GM21825 (cell line): ENCODE data around the gene NXF1.

Experiments
- ATAC-seq: cut with Tn5 transposase; IDR thresholded peaks from one replicate; pipeline ENCODE4 v1.9.1; 2021; ENCODE audit warnings: mild to moderate bottlenecking, moderate library complexity; ENCODE audit not compliant: unreplicated experiment

The NXF1 gene

DNA sequence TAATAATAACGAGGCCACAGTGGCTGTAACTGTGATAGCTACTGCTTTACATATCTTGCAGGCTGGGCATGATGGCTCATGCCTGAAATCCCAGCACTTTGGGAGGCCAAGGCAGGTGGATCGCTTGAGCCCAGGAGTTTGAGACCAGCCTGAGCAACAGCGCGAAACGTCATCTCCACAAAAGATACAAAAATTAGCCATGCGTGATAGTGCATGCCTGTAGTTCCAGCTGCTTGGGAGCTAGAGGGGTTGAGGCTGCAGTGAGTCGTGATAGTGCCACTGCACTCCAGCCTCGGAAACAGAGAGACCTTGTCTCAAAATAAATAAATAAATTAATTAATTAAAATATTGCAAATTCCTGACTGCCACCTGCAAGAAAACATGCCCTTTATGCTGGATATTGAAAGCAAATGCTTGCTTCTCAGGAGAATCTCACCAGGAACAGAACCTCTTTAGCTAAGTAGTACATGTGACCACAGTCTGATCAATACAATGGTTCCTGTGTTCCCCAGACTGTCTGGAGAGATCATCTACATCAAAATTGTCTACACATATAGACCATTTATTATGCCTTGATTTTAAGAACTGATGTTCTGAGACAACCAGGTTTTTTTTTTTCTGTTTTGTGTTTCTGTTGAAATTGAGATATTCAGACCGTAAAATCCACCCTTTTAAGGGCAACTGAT is 57.6 kb downstream of the NXF1 start:
- ATAC-seq: no peak
